ENCODE measurements around the gene GSTA3. TPM values are rescaled to one million over a fixed set of nuclear protein-coding genes. Genes with fewer than 3 reads are reported as not detected.
"Not testable (repeated sequence)": the region's sequence is repeated elsewhere in the genome, so short reads cannot be mapped to it uniquely, and the experiment has no call there.

The GSTA3 gene
- total RNA-seq, 1 donor = not detected

DNA sequence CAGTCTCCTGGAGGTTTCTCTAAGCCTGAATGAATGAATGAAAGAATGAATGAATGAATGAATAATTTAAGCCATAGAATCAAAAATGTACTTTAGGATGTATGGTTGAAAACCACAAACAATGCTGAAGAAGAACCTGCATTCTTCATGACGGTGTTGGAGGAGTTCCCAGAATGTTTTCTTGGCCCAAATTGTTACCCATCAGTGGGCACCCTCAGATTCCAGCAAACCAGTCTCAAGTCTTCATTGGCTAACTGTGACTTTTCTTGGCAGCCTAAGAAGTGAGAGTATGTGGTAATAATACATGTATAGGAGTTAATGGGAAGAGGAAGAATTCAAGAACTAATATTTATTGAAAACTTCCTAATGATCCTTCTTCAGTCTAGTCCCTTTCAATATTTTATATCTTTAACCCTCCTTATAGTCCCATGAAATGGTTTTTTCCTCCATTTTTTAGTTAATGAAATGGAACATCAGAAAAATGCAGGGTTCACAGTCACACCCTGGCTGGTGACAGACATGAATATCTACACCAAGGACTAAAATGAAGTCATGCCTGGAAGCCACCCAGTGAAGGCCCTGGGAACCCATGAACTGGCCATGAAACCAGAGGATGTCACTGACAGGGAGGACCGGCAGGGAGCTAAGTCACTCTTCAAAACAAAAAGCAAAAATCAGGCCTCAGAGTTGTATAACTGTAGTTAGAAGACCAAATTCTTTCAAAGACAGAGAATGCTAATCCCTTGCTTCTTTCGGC, 39.0 kb downstream of the GSTA3 start:
- not testable (repeated sequence) for DNase-seq (ENCODE audit: low read depth in 2 of 3, low spot score in 2 of 3)

DNA sequence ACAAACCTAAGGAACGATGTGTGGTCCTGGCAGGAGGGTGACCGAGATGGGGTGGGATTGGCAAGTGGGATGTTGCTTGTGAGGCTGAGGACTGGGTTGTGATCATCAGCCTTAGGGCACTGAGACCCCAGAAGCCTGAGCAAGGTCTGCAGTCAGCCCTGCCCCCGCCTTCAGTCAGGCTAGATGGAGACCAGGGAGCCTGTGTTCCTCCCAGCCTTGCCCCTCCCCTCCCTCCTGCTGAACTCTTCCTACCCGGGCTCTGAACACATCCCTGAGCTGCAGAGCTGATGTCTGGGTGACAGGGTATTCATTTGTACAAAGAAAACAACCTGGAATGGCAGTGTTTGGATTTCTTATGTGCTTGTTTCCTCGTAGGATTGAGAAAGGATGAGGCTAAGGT, 40.6 kb downstream of the GSTA3 start:
- not testable (repeated sequence) for DNase-seq (ENCODE audit: low read depth in 2 of 3, low spot score in 2 of 3)

DNA sequence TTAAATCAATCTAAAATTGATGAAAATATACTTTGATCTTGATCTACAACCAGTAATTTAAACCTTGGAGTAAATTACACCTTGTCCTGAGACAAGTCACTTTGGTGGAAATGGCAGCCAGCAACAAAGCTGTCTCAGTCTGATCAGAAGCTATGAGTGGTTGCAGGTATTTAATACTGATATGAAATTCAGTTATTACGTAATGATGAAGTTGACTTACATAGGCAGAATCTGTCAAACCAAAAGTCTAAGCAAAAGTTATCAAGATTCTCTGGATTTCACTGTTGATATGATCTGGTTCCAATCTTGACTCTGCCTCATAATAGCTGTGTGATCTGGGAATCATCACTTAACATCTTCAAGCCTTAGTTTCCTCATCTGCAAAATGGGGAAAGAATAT, 41.3 kb downstream of the GSTA3 start:
- no peak for DNase-seq (ENCODE audit: low read depth in 2 of 3, low spot score in 2 of 3)

DNA sequence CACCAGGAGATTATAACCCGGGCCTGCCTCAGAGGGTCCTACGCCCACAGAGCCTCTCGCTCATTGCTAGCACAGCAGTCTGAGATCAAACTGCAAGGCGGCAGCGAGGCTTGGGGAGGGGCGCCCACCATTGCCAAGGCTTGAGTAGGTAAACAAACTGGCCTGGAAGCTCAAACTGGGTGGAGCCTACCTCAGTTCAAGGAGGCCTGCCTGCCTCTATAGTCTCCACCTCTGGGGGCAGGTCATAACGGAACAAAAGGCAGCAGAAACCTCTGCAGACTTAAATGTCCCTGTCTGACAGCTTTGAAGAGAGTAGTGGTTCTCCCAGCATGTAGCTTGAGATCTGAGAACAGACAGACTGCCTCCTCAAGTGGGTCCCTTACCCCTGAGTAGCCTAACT, 48.3 kb downstream of the GSTA3 start:
- DNase-seq (ENCODE audit: low read depth in 2 of 3, low spot score in 2 of 3) = not testable (repeated sequence)

DNA sequence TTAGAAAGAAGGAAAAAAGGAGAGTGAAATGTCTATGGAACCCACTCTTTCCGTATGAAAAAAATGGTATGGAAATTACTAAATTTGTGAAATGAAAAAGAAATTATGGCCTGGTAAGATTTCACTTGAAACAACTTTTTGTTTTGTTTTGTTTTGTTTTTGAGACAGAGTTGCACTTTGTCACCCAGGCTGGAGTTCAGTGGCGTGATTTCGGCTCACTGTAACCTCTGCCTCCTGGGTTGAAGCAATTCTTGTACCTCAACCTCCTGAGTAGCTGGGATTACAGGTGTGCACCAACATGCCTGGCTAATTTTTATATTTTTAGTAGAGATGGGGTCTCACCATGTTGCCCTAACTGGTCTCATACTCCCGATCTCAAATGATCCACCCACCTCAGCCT, 51.1 kb downstream of the GSTA3 start:
- DNase-seq (ENCODE audit: low read depth in 2 of 3, low spot score in 2 of 3) = no peak

DNA sequence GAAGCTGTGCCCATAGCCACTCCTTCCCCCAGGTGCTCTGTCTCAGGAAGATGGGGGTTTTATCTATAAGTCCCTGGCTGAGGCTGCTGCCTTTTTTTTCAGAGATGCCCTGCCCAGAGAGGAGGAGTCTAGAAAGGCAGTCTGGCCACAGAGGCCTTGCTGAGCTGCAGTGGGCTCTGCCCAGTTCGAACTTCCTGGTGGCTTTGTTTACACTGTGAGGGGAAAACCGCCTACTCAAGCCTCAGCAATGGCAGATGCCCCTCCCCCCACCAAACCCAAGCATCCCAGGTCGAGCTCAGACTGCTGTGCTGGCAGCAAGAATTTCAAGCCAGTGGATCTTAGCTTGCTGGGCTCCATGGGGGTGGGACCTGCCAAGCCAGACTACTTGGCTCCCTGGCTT, 53.4 kb downstream of the GSTA3 start:
- DNase-seq (ENCODE audit: low read depth in 2 of 3, low spot score in 2 of 3) = not testable (repeated sequence)

DNA sequence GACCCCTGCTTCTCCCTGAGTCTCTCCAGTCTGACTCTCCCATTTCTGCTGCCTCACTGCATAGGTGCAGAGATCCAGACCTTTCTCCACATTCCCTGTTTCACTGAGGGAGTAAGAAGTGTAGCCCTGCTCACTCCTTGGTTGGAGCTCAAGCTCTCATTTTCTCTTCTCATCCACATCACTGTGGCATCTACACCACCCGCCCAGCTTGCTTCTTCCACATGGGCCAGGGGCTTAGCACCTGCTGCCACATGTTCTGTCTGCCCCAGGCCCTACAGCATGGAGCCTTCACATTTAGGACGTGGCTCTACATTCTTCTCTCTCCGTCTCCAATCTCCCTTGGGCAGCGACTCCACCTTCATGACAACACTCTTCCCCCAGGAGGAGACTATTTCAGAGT, 60.4 kb downstream of the GSTA3 start:
- no peak for DNase-seq (ENCODE audit: low read depth in 2 of 3, low spot score in 2 of 3)

Other genes with a start within 250 kb of the GSTA3 start
- gene TMEM14A, start 238.6 kb downstream of the GSTA3 start, total RNA-seq = 10.2 TPM
- not detected for gene GSTA2, start 146.2 kb downstream of the GSTA3 start, total RNA-seq
- gene GSTA1, start 105.9 kb downstream of the GSTA3 start, total RNA-seq = not detected
- gene GSTA5, start 68.9 kb downstream of the GSTA3 start, total RNA-seq = not detected
- 1.9 TPM for gene GSTA4, start 85.6 kb upstream of the GSTA3 start, total RNA-seq
- gene CILK1, start 152.1 kb upstream of the GSTA3 start, total RNA-seq = 3.8 TPM
- 35.5 TPM for gene FBXO9, start 155.7 kb upstream of the GSTA3 start, total RNA-seq
- gene GCM1, start 239.1 kb upstream of the GSTA3 start, total RNA-seq = not detected